K562 (cell line): ENCODE measurements around the gene ZNF180. TPM values are rescaled to one million over a fixed set of nuclear protein-coding genes. Genes with fewer than 3 reads are reported as not detected.
A peak's percentile ranks its signal among the peaks of the same experiment; 100 is the strongest.

ENCODE experiments used
- ATAC-seq: fragments of 200-7000 bp; cut with Tn5 transposase; 3 replicates; pipeline ENCODE4 v1.9.1; 2020; ENCODE audit warnings: moderate library complexity
- BruUV-seq: library from RNA; stranded (reverse); fragments of 400-500 nt; replicated peaks from 2 replicates; lab custom pipeline; 2021; lab: Mats Ljungman, UMichigan
- CTCF ChIA-PET: fragments of 300-600 bp; formaldehyde crosslinking; extraction: SDS; loops from one replicate; lab custom pipeline; 2021; ENCODE audit warnings: low intra/inter-chr PET ratio; lab: Yijun Ruan, JAX
- POLR2A ChIA-PET: fragments of 300-600, 350-650 bp; sonication (Branson Sonifier 250); formaldehyde crosslinking; extraction: SDS; loops from one replicate; lab custom pipeline; 2021; ENCODE audit warnings: antibody characterized with exemption, inconsistent platforms; lab: Yijun Ruan, JAX
- DNase-seq, 4 experiments: peaks; one replicate each; pipeline versions ENCODE4 v3.0.0 to v3.0.0-alpha.2; 2011 to 2018; ENCODE audit warnings: low spot score in 3 of 4, mixed read lengths in 3 of 4; ENCODE audit errors: extremely low read depth in 1 of 4
- FAIRE-seq: peaks from 2 replicates; lab custom pipeline; 2011; peaks lifted over from hg19 to GRCh38; lab: Jason Lieb, UNC
- H2AFZ ChIP-seq: 2 replicates; pipeline ENCODE4 v1.6.0; 2011; ENCODE audit warnings: low read depth, low read length, control low read depth, inconsistent platforms
- H3K27ac ChIP-seq: fragments of 200-600 bp; 3 replicates; pipeline ENCODE4 v1.8.0; 2011; ENCODE audit warnings: low read depth, mild to moderate bottlenecking, control low read depth, inconsistent platforms, low read length, moderate library complexity, mixed read lengths; ENCODE audit errors: extremely low read depth
- H3K27me3 ChIP-seq, 2 experiments: fragments of 300-600 bp in 1 of 2; 2 replicates in 1 of 2; 3 replicates in 1 of 2; pipeline versions ENCODE4 v1.6.0 to v1.8.0; 2011; ENCODE audit warnings: inconsistent platforms in 2 of 2, low read length in 2 of 2, mild to moderate bottlenecking in 1 of 2, mixed read lengths in 1 of 2, moderate library complexity in 1 of 2; ENCODE audit not compliant: control insufficient read depth in 2 of 2, insufficient read depth in 2 of 2
- H3K36me3 ChIP-seq: fragments of 300-600 bp; 3 replicates; pipeline ENCODE4 v1.8.0; 2011; ENCODE audit warnings: mild to moderate bottlenecking, low read length, inconsistent platforms; ENCODE audit not compliant: control insufficient read depth, insufficient read depth
- H3K4me1 ChIP-seq, 2 experiments: fragments of 200-600 bp in 1 of 2; replicated peaks in 1 of 2; 2 replicates in 1 of 2; 3 replicates in 1 of 2; pipeline versions ENCODE4 v1.5.1 to v1.8.0; 2011; ENCODE audit warnings: inconsistent platforms in 2 of 2, low read length in 2 of 2, mild to moderate bottlenecking in 1 of 2, mixed read lengths in 1 of 2, moderate library complexity in 1 of 2; ENCODE audit not compliant: control insufficient read depth in 2 of 2, insufficient read depth in 2 of 2
- H3K4me2 ChIP-seq: 2 replicates; pipeline ENCODE4 v1.6.1; 2011; ENCODE audit warnings: low read length, control low read depth, inconsistent platforms, mixed read lengths; ENCODE audit not compliant: insufficient read depth
- H3K4me3 ChIP-seq: fragments of 200-600 bp; sonication (generic), shearing (Covaris generic); 2 replicates; pipeline ENCODE4 v1.5.1; 2016; ENCODE audit warnings: control low read depth, inconsistent platforms
- H3K79me2 ChIP-seq: fragments of 200-600 bp; 3 replicates; pipeline ENCODE4 v1.8.0; 2011; ENCODE audit warnings: low read length, inconsistent platforms; ENCODE audit not compliant: control insufficient read depth, insufficient read depth
- H3K9ac ChIP-seq, 2 experiments: 2 replicates each; pipeline versions ENCODE4 v1.6.0 to v1.6.1; 2011; ENCODE audit warnings: low read depth in 2 of 2, low read length in 2 of 2, control low read depth in 1 of 2, inconsistent platforms in 1 of 2, mild to moderate bottlenecking in 1 of 2, mixed read lengths in 1 of 2; ENCODE audit not compliant: insufficient read depth in 1 of 2
- H3K9me1 ChIP-seq: one replicate; pipeline ENCODE4 v1.6.0; 2011; ENCODE audit warnings: inconsistent platforms, mild to moderate bottlenecking, low read length, moderate library complexity; ENCODE audit not compliant: control insufficient read depth, insufficient read depth
- H3K9me3 ChIP-seq: replicated peaks from 2 replicates; pipeline ENCODE4 v1.5.1; 2011; ENCODE audit warnings: low read depth, low read length, inconsistent platforms; ENCODE audit not compliant: control insufficient read depth, insufficient read depth
- H4K20me1 ChIP-seq: replicated peaks from 2 replicates; pipeline ENCODE4 v1.6.1; 2011; ENCODE audit warnings: low read length, inconsistent platforms, mixed read lengths; ENCODE audit not compliant: control insufficient read depth, insufficient read depth
- ATF7 ChIP-seq: fragments of 450-650 bp; IDR thresholded peaks from 2 replicates; pipeline ENCODE4 v1.7.1; 2014; ENCODE audit warnings: mild to moderate bottlenecking, moderate library complexity
- JUN ChIP-seq, 2 experiments: sonication (generic) in 1 of 2; formaldehyde crosslinking in 1 of 2; IDR thresholded peaks; 2 replicates each; pipeline versions ENCODE4 v1.6.1 to v1.8.0; 2012 to 2022; ENCODE audit warnings: borderline replicate concordance in 2 of 2, mild to moderate bottlenecking in 2 of 2, improper control_type of control experiment in 1 of 2, low read depth in 1 of 2, low read length in 1 of 2, missing genetic modification reagents in 1 of 2
- MAX ChIP-seq: sonication (generic); formaldehyde crosslinking; IDR thresholded peaks from 2 replicates; pipeline ENCODE4 v1.9.0; 2022; ENCODE audit warnings: mild to moderate bottlenecking, missing genetic modification reagents
- MIER1 ChIP-seq: fragments of 450-650 bp; IDR thresholded peaks from 2 replicates; pipeline ENCODE4 v1.6.1; 2016; ENCODE audit warnings: antibody characterized with exemption, mild to moderate bottlenecking, low read depth
- POLR2A ChIP-seq: fragments of 450-650 bp; conservative IDR thresholded peaks from 2 replicates; pipeline ENCODE4 v1.6.1; 2016
- POLR2G ChIP-seq: fragments of 200-400 bp; formaldehyde crosslinking; IDR thresholded peaks from 2 replicates; pipeline ENCODE4 v1.6.1; 2017; ENCODE audit warnings: low read depth, mild to moderate bottlenecking, antibody characterized with exemption, low read length, moderate library complexity
- SOX6 ChIP-seq: fragments of 450-650 bp; IDR thresholded peaks from 2 replicates; pipeline ENCODE4 v1.6.1; 2014; ENCODE audit warnings: mild to moderate bottlenecking
- THAP12 ChIP-seq: fragments of 250-450 bp; sonication (Bioruptor Pico); IDR thresholded peaks from 2 replicates; pipeline ENCODE4 v1.9.0; 2021; ENCODE audit warnings: mild to moderate bottlenecking, inconsistent platforms
- ZEB2 ChIP-seq: fragments of 450-650 bp; IDR thresholded peaks from 2 replicates; pipeline ENCODE4 v1.6.1; 2016
- ZNF764 ChIP-seq: fragments of 250-450 bp; sonication (Bioruptor Pico); IDR thresholded peaks from 2 replicates; pipeline ENCODE4 v1.4.0; 2020; ENCODE audit warnings: low read depth, mild to moderate bottlenecking, moderate library complexity
- WGBS: fragments of 100-300 bp; shearing (Covaris generic); methylation state at CpG from one replicate; pipeline ENCODE4 v1.1.6; 2016; ENCODE audit warnings: low coverage, mixed read lengths; ENCODE audit not compliant: insufficient coverage; ENCODE audit errors: missing lambda C conversion rate; 5-methylcytosine and 5-hydroxymethylcytosine counted together
- in situ Hi-C: fragments of 300-500 bp; cut with MboI; formaldehyde crosslinking; loops from 4 replicates; pipeline ENCODE4 v1.15.0; 2018; ENCODE audit warnings: inconsistent platforms, mixed read lengths
- intact Hi-C: fragments of 100-400 bp; cut with micrococcal nuclease; formaldehyde crosslinking; loops from 2 replicates; pipeline ENCODE4 v1.14.2; 2022
- polyA plus RNA-seq, 8 experiments: library from polyadenylated mRNA; depleted of rRNA in 4 of 8; stranded (reverse) in 5 of 8; unstranded in 3 of 8; fragments of >200 nt; fragmentation: Nextera tagmentation in 2 of 8; fragmentation: Illumina TruSeq in 1 of 8; extraction: Ambion mirVana in 2 of 8; extraction: Trizol in 1 of 8; gene quantifications; 2 replicates each; pipeline versions ENCODE4 v1.2.1 to v1.2.3, GENCODE V29; 2011 to 2014; ENCODE audit warnings: inconsistent platforms in 1 of 8, missing spikeins in 1 of 8
- total RNA-seq, 7 experiments: library from RNA; depleted of rRNA in 6 of 7; stranded (reverse); fragments of >200 nt in 6 of 7; fragmentation: Illumina TruSeq in 2 of 7; extraction: Trizol in 2 of 7; gene quantifications; 2 replicates each; pipeline versions ENCODE4 v1.2.1 to v1.2.3, GENCODE V29; 2011 to 2021; ENCODE audit warnings: low replicate concordance in 1 of 7
- TF ChIP-seq, protein P1 (sequence below): fragments of 450-650 bp; IDR thresholded peaks from 2 replicates; pipeline ENCODE4 v1.6.1; 2016; ENCODE audit warnings: missing biosample characterization, missing genetic modification characterization

ZNF180 gene
- total and polyA plus RNA-seq, 9 of the 15 experiments (the other 6 are each of a cell fraction or from before 2014, with no cell fraction given): 1.8 to 8.7 (median 5.9) TPM

GRCh38 chr19:44476559-44477408 lies 23.5 kb downstream of the ZNF180 start:
- CTCF ChIA-PET: no interaction called here
- H3K4me1 ChIP-seq: no peaks in the 10 kb centered on the region
- no peaks in the 10 kb centered on the region for H4K20me1 ChIP-seq
- no TSS peak for BruUV-seq
- no peak overlapping the region for H3K4me2 ChIP-seq
- intact Hi-C loops: no loop called here
- H3K9me1 ChIP-seq: no peaks in the 10 kb centered on the region
- H3K9me3 ChIP-seq: peaks cover 48% of the 10 kb centered on the region
- in situ Hi-C loops: no loop called here
- FAIRE-seq (no peak), DNase-seq (peak in 2 of 4 experiments; percentile 4 to 23), ATAC-seq (no peak)
- H3K27ac ChIP-seq: no peak overlapping the region
- no peak overlapping the region for H3K9ac ChIP-seq
- H2AFZ ChIP-seq: no peak overlapping the region
- no peaks in the 10 kb centered on the region for H3K79me2 ChIP-seq
- no peak overlapping the region for H3K4me3 ChIP-seq
- WGBS: 86% methylated on average over 7 of the region's 7 CpGs
- peaks cover 40% of the 10 kb centered on the region for H3K36me3 ChIP-seq
- POLR2A ChIA-PET: no interaction called here
- H3K27me3 ChIP-seq: no peaks in the 10 kb centered on the region
- TF ChIP-seq POLR2G (0 out of 2 replicates have a peak, but pooled peaks have one; percentile 18), SOX6 (peak; percentile 57; the same call in 1 of the 2 replicates), ATF7 (0 out of 2 replicates have a peak, but pooled peaks have one; percentile 22), JUN (IDR thresholded peaks at IDR 0.05; ENCODE audit: borderline replicate concordance, low read depth, low read length) (peak; percentile 42; the same call in 1 of the 2 replicates), JUN (CRISPR knock-in tag; IDR thresholded peaks at IDR 0.05; ENCODE audit: borderline replicate concordance) (no peak), POLR2A (peak; percentile 49; the same call in 1 of the 2 replicates), ZEB2 (peak; percentile 59), MAX (CRISPR knock-in tag) (no peak), ZNF764 (CRISPR knock-in tag) (no peak), THAP12 (CRISPR knock-in tag) (no peak), MIER1 (0 out of 2 replicates have a peak, but pooled peaks have one; percentile 31)
- TF ChIP-seq, protein P1, sequence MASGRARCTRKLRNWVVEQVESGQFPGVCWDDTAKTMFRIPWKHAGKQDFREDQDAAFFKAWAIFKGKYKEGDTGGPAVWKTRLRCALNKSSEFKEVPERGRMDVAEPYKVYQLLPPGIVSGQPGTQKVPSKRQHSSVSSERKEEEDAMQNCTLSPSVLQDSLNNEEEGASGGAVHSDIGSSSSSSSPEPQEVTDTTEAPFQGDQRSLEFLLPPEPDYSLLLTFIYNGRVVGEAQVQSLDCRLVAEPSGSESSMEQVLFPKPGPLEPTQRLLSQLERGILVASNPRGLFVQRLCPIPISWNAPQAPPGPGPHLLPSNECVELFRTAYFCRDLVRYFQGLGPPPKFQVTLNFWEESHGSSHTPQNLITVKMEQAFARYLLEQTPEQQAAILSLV (tag): peak; percentile 42; the same call in 1 of the 2 replicates
